Measurements from ENCODE around the gene GABRG3.

DNA sequence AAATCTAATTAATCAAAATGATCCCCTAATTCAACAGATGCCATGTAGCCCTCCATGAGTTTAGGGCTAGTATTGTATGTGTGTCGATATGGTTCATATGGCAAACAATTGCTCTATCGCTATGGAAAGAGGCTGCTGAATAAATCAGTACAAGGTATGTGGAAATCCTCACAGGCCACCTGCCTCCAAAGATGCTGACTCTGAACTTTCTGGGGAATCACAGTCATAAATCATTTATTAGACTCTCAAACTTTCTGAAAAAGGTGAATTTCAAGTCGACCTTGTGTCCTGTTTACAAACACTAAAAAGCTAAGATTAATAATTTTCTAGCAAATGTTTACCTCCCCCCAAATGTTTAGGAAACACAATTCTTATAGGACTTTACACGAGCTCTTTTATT lies 462.6 kb downstream of the GABRG3 start:
- TF ChIP-seq EZH2 (IDR thresholded peaks at IDR 0.05; ENCODE audit: low read length): no peak
- TF ChIP-seq, protein P1, sequence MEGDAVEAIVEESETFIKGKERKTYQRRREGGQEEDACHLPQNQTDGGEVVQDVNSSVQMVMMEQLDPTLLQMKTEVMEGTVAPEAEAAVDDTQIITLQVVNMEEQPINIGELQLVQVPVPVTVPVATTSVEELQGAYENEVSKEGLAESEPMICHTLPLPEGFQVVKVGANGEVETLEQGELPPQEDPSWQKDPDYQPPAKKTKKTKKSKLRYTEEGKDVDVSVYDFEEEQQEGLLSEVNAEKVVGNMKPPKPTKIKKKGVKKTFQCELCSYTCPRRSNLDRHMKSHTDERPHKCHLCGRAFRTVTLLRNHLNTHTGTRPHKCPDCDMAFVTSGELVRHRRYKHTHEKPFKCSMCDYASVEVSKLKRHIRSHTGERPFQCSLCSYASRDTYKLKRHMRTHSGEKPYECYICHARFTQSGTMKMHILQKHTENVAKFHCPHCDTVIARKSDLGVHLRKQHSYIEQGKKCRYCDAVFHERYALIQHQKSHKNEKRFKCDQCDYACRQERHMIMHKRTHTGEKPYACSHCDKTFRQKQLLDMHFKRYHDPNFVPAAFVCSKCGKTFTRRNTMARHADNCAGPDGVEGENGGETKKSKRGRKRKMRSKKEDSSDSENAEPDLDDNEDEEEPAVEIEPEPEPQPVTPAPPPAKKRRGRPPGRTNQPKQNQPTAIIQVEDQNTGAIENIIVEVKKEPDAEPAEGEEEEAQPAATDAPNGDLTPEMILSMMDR (optimal IDR thresholded peaks at IDR 0.05 in 1 of 3, IDR thresholded peaks at IDR 0.05 in 1 of 3, conservative IDR thresholded peaks at IDR 0.05 in 1 of 3; ENCODE audit: extremely low read depth in 1 of 3, insufficient read depth in 2 of 3, low read length in 3 of 3): no peak
